Upper lobe of left lung (tissue), 4 donors: ENCODE data around the gene EML1.

Experiments
- EP300 ChIP-seq, 4 donors: sonication (generic); formaldehyde crosslinking; IDR thresholded peaks; one replicate each; pipeline ENCODE4 v1.5.1; 2017; ENCODE audit warnings: antibody characterized with exemption in 4 of 4, control low read depth in 2 of 4
- POLR2A ChIP-seq, 4 donors: fragments of 450-650 bp; IDR thresholded peaks; one replicate each; pipeline ENCODE4 v1.5.1; 2016 to 2017; ENCODE audit warnings: antibody characterized with exemption in 4 of 4, mild to moderate bottlenecking in 2 of 4
- TF ChIP-seq, protein P1 (sequence below), 6 experiments: fragments of 450-650 bp in 4 of 6; fragments of 200-600 bp in 2 of 6; sonication (generic) in 2 of 6; IDR thresholded peaks; one replicate each; pipeline ENCODE4 v1.5.1; 2016 to 2019; ENCODE audit warnings: antibody characterized with exemption in 6 of 6

DNA sequence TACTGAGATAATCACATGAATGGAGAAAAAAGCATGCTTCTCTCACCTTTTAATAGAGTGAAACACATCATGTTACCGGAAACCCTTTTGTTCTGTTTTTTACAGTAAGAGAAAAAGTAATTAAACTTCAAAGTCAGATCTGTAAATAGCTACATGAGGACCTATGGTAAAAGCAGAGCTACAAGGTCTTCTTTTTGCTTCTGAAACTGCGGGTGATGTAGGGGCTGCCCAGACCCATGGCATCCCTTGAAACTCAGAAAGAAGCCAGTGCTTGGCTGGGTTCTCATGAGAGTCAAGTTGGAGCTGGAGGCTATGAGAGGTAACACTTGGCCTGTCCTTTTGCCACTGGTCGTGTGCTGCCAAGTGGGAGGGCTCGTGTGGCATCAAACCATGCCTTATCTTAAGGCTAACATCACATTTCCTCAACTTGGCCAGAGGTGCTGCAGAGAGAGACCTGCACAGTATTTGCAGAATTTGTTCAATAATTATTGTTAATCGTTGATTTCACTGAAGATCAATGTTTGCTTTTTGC, 47.6 kb downstream of the EML1 start:
- TF ChIP-seq EP300 (IDR thresholded peaks at IDR 0.05) (no peak), POLR2A (IDR thresholded peaks at IDR 0.05) (no peak)
- TF ChIP-seq, protein P1, sequence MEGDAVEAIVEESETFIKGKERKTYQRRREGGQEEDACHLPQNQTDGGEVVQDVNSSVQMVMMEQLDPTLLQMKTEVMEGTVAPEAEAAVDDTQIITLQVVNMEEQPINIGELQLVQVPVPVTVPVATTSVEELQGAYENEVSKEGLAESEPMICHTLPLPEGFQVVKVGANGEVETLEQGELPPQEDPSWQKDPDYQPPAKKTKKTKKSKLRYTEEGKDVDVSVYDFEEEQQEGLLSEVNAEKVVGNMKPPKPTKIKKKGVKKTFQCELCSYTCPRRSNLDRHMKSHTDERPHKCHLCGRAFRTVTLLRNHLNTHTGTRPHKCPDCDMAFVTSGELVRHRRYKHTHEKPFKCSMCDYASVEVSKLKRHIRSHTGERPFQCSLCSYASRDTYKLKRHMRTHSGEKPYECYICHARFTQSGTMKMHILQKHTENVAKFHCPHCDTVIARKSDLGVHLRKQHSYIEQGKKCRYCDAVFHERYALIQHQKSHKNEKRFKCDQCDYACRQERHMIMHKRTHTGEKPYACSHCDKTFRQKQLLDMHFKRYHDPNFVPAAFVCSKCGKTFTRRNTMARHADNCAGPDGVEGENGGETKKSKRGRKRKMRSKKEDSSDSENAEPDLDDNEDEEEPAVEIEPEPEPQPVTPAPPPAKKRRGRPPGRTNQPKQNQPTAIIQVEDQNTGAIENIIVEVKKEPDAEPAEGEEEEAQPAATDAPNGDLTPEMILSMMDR (IDR thresholded peaks at IDR 0.05): no peak
